Endometrium (tissue), 2 donors: Measurements from ENCODE around the gene METTL24.
"Not testable (repeated sequence)": the region's sequence is repeated elsewhere in the genome, so short reads cannot be mapped to it uniquely, and the experiment has no call there.

Experiments used
- FAIRE-seq: peaks from 2 replicates; lab custom pipeline; 2012; peaks lifted over from hg19 to GRCh38; lab: Jason Lieb, UNC
- donor health status: control.
- donor health status: control.

METTL24 gene

GRCh38 chr6:110256366-110256765, 101.8 kb downstream of the METTL24 start:
- FAIRE-seq: no peak

- FAIRE-seq: no peak
Observed at GRCh38 chr6:110255211-110255750, 102.9 kb downstream of the METTL24 start.

- FAIRE-seq: no peak
Observed at GRCh38 chr6:110250838-110251237, 107.3 kb downstream of the METTL24 start.

DNA sequence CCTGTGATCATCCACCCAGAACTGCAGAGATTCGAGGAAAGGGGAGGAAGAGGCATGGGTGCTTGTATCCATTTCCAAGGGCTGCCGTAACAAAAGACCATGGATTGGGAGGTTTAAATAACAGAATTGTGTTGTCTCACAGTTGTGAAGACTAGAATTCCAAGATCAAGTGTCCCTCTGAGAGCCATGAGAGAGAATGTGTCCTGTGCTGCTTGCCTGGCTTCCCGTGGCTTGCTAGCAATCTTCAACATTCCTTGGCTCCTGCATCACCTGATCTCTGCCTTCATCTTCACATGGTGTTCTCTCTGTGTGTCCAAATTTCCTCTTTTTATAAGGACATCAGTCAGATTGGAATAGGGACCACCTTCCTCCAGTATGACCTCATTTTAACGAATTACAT, 108.1 kb downstream of the METTL24 start:
- FAIRE-seq: no peak

DNA sequence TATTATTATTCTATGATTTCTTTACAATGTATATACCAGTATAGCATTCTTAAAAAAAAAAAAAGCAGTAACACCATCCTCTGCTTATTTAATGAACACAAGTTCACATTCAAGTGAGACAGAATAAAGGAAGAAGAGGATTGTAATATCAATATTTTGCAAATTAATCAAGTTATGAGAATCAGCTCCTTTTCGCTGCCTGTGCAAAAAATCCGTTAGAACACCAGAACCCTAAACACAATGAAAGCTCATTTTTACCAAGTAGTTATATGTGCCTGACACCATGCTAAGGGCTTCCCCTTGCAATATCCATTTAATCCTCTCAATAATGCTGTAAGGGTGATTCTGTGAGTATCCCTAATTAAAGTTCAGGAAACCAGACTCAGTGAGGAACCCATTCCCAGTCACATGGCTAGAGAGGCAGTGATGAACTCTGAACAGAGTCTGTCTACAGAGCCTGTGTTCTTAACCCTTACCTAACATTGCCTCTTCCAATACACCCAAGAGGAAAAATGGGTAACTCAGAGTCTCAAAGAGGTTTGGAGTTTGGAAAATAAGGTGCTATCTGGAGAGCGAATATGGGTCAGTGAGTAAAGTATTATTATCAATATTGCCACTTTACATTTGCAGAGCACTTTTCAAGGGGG, 111.1 kb downstream of the METTL24 start:
- FAIRE-seq: no peak

GRCh38 chr6:110246378-110246777, 111.8 kb downstream of the METTL24 start:
- FAIRE-seq: no peak

DNA sequence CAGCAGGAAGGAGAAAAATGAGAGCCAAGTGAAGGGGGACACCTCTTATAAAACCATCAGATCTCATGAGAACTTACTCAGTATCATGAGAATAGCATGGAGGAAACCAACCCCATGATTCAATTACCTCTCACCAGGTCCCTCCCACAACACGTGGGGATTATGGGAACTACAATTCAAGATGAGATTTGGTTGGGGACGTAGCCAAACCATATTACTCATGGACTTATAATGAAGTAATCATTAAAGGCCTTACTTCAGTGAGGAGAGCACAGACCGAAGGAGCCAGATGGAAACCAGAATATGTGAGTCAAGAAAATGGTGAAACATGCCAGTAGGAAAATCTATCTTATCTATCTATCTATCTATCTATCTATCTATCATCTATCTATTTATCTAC, 113.5 kb downstream of the METTL24 start:
- not testable (repeated sequence) for FAIRE-seq

GRCh38 chr6:110239526-110240274, 118.4 kb downstream of the METTL24 start:
- no peak for FAIRE-seq

GRCh38 chr6:110236007-110236406, 122.1 kb downstream of the METTL24 start:
- not testable (repeated sequence) for FAIRE-seq

DNA sequence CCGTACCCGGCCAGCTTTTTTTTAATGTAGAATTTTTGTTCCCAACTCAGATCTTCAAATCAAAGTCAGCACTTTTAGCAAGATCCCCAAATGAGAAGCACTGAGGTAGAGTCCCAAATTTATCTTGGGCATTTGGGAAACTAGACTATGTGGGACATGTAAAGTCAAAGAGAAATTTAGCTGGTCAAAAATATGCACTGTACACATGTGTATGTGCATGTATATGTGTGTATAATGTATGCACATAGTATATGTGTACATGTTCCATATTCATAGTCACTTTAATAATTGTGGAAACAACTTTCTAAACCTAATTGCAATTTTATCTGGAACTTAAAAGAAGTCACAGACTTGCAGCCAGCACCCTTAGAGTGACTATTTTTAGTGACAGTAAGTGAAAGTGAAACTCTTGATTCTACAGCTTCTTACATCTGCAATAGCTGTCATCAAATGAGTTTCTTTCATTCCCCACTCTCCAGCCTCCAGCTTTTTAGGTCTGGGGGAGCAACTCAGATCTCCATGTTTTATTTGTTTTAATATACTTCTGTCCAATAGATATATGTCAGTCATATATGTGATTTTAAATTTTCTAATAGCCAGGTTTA, 124.3 kb downstream of the METTL24 start:
- no peak for FAIRE-seq

DNA sequence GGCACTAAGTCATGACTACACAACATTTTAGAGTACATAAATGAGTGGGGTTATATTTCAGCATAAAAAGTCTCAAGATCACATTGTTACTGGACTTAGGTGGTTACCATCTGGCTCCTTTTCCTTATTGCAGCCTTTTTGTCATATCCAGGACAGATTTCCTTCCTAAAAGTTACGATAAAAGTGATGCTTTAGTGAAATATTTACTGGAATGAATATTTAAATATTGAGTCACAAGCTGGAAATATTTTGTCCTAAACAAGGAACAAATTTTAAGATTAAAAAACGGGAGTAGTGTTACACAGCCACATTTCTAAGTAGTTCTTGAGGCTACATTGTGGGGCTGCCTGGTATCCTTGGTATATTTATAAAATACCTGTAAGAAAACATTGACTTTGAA, 125.7 kb downstream of the METTL24 start:
- no peak for FAIRE-seq

- no peak for FAIRE-seq
Observed at GRCh38 chr6:110226261-110226660, 131.9 kb downstream of the METTL24 start.

DNA sequence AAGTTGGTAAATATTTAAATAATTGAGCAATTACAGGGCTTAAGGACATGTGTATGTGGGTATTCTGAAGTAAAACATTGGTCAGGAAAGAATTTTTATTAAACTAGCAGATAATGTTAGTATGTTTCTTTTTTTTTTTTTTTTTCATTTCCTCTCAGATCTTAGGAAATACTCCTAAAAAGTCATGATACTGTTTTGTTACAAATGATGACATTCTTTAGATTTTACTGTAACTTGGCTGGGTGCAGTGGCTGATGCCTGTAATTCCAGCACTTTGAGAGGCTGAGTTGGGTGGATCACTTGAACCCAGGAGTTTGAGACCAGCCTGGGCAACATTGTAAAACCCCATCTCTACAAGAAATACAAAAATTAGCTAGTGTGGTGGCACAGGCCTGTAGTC, 136.4 kb downstream of the METTL24 start:
- FAIRE-seq: no peak

DNA sequence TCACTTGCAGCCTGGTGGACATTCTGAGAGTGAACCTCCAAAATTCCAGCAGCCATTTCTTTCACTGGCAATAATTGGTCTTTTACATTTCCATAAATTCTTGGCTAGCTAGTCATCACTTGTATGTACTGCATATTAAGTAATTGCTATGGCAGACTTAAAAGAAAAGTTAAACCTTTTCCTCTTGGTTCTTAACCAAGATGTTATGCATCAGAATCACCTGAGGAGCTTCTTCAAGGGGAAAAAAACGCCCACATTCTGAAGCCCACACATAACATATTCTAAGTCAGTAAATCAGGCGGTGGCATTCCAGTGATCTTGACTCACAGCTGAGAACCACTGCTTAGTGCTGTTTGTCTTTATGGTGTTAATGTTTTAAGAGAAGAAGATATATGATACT, 140.9 kb downstream of the METTL24 start:
- FAIRE-seq: no peak

DNA sequence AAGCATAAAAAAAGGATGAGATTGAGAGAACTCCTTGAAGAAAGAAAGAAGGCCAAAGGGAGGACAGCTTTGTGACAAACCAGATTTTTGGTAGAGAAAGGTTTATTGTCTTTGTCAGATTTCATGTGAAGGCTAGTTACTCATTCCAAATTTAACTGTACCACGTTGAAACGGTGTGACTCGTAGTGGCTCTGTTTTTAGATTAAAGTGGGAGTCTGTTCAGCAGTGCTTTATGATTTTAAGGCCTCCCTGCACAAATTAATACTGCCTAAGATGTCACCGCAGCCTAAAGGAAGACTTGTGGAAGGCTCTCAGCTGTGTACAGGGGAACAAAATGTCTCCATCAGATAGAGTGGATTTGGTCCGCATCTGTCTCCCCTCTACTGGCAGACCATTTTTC, 142.0 kb downstream of the METTL24 start:
- no peak for FAIRE-seq

- FAIRE-seq: no peak
Observed at GRCh38 chr6:110214338-110214737, 143.8 kb downstream of the METTL24 start.

DNA sequence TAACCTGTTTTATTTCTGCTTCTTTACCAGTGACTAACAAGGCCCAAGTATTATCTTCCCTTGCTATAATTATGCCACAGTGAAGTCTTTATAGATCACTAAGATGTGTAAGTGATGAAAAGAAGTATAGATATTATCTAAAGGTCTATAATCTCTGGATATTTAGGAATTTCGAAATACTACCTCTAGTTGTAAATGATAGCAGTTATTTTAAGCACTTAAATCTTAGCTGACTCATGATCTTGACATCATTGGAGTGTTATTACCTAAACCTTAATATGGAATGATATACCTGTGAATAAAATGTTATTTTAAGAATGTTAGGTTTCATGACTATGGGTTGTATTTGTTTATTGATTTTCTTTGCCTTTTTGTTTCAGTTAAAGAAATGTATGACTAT, 146.4 kb downstream of the METTL24 start:
- no peak for FAIRE-seq

DNA sequence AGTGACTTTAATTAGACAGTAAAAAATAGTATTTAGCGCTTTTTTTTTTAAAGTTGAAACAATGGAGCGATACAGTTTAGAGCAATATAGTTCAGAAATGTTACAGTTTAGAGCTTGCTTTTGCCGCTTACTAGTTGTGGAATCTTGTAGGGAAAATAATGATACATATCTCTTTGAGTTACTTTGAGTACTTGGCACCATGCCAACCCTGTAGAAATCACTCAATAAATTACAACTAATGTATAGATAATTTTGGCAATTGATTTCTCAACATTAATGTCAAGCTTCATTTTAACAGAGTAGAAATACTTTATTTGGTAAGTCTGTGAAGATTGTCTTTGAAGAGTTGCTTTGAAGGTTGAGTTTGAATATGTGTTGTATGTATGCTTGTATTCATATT, 150.5 kb downstream of the METTL24 start:
- FAIRE-seq: no peak

DNA sequence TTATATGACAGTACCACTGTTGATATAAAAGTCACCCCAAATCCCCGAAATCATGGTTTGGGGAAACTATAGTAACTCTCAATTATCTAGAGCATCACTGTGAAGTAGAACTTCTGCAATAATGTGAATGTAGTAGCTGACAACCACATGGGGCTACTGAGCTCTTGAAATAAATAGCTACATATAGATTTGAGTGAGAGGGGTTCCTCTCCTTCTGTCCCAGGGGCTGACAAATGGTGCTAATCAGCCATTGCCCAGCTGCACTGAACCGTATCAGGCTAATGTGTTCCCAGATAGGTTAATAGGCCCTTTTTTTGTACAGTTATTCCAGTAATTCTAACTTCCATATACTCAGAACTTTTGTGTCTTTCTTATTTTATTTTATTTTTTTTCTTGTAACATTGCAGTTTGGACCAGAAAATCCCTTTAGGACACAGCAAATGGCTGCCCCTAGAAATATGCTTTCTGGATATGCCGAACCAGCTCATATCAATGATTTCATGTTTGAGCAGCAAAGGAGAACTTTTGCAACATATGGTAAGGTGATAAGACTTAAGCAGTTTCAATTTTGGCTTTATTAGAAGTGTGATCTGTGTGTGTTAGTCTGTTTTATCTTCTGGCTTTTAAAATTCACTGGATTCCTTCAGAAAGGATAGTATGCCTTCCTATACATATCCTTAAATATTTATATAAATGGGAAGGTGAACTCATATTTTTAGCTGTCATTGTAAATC, 156.8 kb downstream of the METTL24 start:
- no peak for FAIRE-seq

GRCh38 chr6:110198561-110198960, 159.6 kb downstream of the METTL24 start:
- FAIRE-seq: no peak

- FAIRE-seq: no peak
Observed at GRCh38 chr6:110196874-110197273, 161.3 kb downstream of the METTL24 start.

DNA sequence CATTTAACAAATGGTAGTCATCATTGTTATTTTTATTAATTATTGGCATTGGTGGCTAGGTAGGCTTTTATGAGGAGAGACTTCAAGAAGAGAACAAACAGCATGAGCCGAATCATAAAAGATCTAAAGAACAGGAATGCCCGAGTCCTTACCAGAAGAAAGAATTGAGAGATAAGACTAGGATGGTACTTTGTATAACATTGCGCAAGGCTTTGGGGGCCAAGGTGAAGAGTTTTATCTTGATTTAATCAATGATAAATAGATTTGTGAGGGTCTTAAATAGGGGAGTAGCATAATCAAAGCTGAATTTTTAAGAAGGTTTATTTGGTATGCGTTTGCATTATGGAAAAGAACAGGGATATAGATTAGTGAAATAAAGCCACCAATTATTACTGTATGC, 162.5 kb downstream of the METTL24 start:
- FAIRE-seq: no peak
